ENCODE data around the gene CANX. TPM values are rescaled to one million over a fixed set of nuclear protein-coding genes. Genes with fewer than 3 reads are reported as not detected.
A peak's percentile ranks its signal among the peaks of the same experiment; 100 is the strongest.

CANX gene
- total and polyA plus RNA-seq, 2 of the 13 experiments (the other 11 are each of a cell fraction or from before 2014, with no cell fraction given), result 477 to 680 TPM

DNA sequence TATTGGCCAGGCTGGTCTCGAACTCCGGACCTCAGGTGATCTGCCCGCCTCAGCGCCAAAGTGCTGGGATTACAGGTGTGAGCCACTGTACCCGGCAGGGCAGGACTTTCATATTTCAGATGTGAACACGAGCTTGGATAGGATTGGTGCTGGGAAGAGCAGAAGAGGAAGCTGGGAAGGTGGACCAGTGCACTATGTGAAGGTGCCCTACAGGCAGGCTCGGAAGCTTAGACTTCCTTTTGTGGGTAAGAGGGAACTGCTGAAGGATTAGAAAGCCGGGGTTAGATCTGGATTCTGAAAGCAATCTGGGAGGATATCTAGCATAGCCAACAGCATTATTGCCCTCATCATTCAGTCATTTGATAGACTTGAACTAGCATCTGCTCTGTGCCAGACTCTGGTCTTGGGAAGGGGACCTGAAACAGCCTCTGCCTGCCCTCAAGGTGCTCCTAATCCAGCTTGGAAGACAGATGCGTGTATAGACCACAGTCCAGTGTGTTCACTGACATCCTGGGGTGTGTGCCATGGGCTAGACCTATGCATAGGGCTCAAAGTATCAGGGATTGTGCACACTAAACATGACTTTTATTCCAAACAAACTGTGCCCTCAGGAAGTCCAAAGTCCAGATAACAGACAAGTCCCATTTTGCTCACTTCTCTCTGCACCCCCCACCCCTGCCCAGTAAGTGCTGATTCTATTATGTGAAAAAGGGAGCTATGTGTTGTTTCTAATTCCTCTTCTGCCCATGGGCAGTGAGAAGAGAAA lies 18.6 kb upstream of the CANX start (continued):
- TF ChIP-seq, protein P1, sequence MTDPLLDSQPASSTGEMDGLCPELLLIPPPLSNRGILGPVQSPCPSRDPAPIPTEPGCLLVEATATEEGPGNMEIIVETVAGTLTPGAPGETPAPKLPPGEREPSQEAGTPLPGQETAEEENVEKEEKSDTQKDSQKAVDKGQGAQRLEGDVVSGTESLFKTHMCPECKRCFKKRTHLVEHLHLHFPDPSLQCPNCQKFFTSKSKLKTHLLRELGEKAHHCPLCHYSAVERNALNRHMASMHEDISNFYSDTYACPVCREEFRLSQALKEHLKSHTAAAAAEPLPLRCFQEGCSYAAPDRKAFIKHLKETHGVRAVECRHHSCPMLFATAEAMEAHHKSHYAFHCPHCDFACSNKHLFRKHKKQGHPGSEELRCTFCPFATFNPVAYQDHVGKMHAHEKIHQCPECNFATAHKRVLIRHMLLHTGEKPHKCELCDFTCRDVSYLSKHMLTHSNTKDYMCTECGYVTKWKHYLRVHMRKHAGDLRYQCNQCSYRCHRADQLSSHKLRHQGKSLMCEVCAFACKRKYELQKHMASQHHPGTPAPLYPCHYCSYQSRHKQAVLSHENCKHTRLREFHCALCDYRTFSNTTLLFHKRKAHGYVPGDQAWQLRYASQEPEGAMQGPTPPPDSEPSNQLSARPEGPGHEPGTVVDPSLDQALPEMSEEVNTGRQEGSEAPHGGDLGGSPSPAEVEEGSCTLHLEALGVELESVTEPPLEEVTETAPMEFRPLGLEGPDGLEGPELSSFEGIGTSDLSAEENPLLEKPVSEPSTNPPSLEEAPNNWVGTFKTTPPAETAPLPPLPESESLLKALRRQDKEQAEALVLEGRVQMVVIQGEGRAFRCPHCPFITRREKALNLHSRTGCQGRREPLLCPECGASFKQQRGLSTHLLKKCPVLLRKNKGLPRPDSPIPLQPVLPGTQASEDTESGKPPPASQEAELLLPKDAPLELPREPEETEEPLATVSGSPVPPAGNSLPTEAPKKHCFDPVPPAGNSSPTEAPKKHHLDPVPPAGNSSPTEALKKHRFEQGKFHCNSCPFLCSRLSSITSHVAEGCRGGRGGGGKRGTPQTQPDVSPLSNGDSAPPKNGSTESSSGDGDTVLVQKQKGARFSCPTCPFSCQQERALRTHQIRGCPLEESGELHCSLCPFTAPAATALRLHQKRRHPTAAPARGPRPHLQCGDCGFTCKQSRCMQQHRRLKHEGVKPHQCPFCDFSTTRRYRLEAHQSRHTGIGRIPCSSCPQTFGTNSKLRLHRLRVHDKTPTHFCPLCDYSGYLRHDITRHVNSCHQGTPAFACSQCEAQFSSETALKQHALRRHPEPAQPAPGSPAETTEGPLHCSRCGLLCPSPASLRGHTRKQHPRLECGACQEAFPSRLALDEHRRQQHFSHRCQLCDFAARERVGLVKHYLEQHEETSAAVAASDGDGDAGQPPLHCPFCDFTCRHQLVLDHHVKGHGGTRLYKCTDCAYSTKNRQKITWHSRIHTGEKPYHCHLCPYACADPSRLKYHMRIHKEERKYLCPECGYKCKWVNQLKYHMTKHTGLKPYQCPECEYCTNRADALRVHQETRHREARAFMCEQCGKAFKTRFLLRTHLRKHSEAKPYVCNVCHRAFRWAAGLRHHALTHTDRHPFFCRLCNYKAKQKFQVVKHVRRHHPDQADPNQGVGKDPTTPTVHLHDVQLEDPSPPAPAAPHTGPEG (CRISPR knock-in tag; IDR thresholded peaks at IDR 0.05), result no peak
- TF ChIP-seq ZNF367 (CRISPR knock-in tag; IDR thresholded peaks at IDR 0.05; ENCODE audit: borderline replicate concordance) (no peak), BCL6 (CRISPR knock-in tag; IDR thresholded peaks at IDR 0.05) (peak; percentile 58), KLF6 (CRISPR knock-in tag; IDR thresholded peaks at IDR 0.05) (no peak), ZNF563 (CRISPR knock-in tag; IDR thresholded peaks at IDR 0.05) (no peak), POGZ (CRISPR knock-in tag; IDR thresholded peaks at IDR 0.05) (peak; percentile 82), RAD51 (IDR thresholded peaks at IDR 0.05; ENCODE audit: borderline replicate concordance) (no peak), ZMYM3 (CRISPR knock-in tag; IDR thresholded peaks at IDR 0.05) (peak; percentile 87), TRIM24 (CRISPR knock-in tag; IDR thresholded peaks at IDR 0.05) (peak; percentile 98), ZFYVE20 (CRISPR knock-in tag; IDR thresholded peaks at IDR 0.05; ENCODE audit: borderline replicate concordance, low read depth) (no peak), NFIC (IDR thresholded peaks at IDR 0.05; ENCODE audit: low read length) (no peak), SRSF1 (optimal IDR thresholded peaks at IDR 0.05; ENCODE audit: low read depth, low read length) (no peak)
- TF ChIP-seq, protein P2, sequence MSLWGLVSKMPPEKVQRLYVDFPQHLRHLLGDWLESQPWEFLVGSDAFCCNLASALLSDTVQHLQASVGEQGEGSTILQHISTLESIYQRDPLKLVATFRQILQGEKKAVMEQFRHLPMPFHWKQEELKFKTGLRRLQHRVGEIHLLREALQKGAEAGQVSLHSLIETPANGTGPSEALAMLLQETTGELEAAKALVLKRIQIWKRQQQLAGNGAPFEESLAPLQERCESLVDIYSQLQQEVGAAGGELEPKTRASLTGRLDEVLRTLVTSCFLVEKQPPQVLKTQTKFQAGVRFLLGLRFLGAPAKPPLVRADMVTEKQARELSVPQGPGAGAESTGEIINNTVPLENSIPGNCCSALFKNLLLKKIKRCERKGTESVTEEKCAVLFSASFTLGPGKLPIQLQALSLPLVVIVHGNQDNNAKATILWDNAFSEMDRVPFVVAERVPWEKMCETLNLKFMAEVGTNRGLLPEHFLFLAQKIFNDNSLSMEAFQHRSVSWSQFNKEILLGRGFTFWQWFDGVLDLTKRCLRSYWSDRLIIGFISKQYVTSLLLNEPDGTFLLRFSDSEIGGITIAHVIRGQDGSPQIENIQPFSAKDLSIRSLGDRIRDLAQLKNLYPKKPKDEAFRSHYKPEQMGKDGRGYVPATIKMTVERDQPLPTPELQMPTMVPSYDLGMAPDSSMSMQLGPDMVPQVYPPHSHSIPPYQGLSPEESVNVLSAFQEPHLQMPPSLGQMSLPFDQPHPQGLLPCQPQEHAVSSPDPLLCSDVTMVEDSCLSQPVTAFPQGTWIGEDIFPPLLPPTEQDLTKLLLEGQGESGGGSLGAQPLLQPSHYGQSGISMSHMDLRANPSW (CRISPR knock-in tag; IDR thresholded peaks at IDR 0.05; ENCODE audit: borderline replicate concordance), result no peak
- TF ChIP-seq, protein P3, sequence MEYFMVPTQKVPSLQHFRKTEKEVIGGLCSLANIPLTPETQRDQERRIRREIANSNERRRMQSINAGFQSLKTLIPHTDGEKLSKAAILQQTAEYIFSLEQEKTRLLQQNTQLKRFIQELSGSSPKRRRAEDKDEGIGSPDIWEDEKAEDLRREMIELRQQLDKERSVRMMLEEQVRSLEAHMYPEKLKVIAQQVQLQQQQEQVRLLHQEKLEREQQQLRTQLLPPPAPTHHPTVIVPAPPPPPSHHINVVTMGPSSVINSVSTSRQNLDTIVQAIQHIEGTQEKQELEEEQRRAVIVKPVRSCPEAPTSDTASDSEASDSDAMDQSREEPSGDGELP (IDR thresholded peaks at IDR 0.05; ENCODE audit: borderline replicate concordance, low read depth), result peak; percentile 24; the same call in 1 of the 2 replicates
- TF ChIP-seq, protein P4, sequence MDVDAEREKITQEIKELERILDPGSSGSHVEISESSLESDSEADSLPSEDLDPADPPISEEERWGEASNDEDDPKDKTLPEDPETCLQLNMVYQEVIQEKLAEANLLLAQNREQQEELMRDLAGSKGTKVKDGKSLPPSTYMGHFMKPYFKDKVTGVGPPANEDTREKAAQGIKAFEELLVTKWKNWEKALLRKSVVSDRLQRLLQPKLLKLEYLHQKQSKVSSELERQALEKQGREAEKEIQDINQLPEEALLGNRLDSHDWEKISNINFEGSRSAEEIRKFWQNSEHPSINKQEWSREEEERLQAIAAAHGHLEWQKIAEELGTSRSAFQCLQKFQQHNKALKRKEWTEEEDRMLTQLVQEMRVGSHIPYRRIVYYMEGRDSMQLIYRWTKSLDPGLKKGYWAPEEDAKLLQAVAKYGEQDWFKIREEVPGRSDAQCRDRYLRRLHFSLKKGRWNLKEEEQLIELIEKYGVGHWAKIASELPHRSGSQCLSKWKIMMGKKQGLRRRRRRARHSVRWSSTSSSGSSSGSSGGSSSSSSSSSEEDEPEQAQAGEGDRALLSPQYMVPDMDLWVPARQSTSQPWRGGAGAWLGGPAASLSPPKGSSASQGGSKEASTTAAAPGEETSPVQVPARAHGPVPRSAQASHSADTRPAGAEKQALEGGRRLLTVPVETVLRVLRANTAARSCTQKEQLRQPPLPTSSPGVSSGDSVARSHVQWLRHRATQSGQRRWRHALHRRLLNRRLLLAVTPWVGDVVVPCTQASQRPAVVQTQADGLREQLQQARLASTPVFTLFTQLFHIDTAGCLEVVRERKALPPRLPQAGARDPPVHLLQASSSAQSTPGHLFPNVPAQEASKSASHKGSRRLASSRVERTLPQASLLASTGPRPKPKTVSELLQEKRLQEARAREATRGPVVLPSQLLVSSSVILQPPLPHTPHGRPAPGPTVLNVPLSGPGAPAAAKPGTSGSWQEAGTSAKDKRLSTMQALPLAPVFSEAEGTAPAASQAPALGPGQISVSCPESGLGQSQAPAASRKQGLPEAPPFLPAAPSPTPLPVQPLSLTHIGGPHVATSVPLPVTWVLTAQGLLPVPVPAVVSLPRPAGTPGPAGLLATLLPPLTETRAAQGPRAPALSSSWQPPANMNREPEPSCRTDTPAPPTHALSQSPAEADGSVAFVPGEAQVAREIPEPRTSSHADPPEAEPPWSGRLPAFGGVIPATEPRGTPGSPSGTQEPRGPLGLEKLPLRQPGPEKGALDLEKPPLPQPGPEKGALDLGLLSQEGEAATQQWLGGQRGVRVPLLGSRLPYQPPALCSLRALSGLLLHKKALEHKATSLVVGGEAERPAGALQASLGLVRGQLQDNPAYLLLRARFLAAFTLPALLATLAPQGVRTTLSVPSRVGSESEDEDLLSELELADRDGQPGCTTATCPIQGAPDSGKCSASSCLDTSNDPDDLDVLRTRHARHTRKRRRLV (CRISPR knock-in tag; IDR thresholded peaks at IDR 0.05), result no peak

Measured in HepG2 (cell line).